Panc1 (cell line): ENCODE measurements around the gene CBX7. TPM values are rescaled to one million over a fixed set of nuclear protein-coding genes. Genes with fewer than 3 reads are reported as not detected.

Experiments used
- ATAC-seq: fragments of 200-7000 bp; cut with Tn5 transposase; 2 replicates; pipeline ENCODE4 v1.9.1; 2020; ENCODE audit warnings: mild to moderate bottlenecking, moderate library complexity
- BruUV-seq: library from RNA; stranded (reverse); fragments of 400-500 nt; replicated peaks from 2 replicates; lab custom pipeline; 2021; lab: Mats Ljungman, UMichigan
- CTCF ChIA-PET: fragments of 300-600 bp; sonication (Branson Sonifier 250); formaldehyde crosslinking; loops from one replicate; lab custom pipeline; 2022; ENCODE audit warnings: antibody characterized with exemption; lab: Charles Lee
- POLR2A ChIA-PET: fragments of 300-600 bp; sonication (Branson Sonifier 250); formaldehyde crosslinking; loops from one replicate; lab custom pipeline; 2022; ENCODE audit warnings: antibody characterized with exemption; lab: Charles Lee
- DNase-seq: peaks from one replicate; pipeline ENCODE4 v3.0.0-alpha.2; 2010; ENCODE audit warnings: low read depth, low spot score
- H3K27ac ChIP-seq: 2 replicates; pipeline ENCODE4 v1.5.1; 2011; ENCODE audit warnings: mild to moderate bottlenecking, low read length, inconsistent platforms
- H3K27me3 ChIP-seq: fragments of 200-500 bp; sonication (Bioruptor generic); 2 replicates; pipeline ENCODE4 v1.6.0; 2014; ENCODE audit warnings: low read length, inconsistent platforms; ENCODE audit not compliant: control insufficient read depth, insufficient read depth
- H3K36me3 ChIP-seq: fragments of 200-500 bp; sonication (Bioruptor generic); 2 replicates; pipeline ENCODE4 v1.5.1; 2014; ENCODE audit warnings: inconsistent platforms, mild to moderate bottlenecking, low read length, moderate library complexity; ENCODE audit not compliant: control insufficient read depth, insufficient read depth
- H3K4me1 ChIP-seq: 2 replicates; pipeline ENCODE4 v1.5.1; 2011; ENCODE audit warnings: inconsistent platforms, mild to moderate bottlenecking, low read length, moderate library complexity; ENCODE audit not compliant: control insufficient read depth, insufficient read depth
- H3K4me3 ChIP-seq, 2 experiments: 2 replicates each; pipeline ENCODE4 v1.5.1; 2011 to 2012; ENCODE audit warnings: low read depth in 2 of 2, low read length in 2 of 2, mild to moderate bottlenecking in 2 of 2, inconsistent platforms in 1 of 2, moderate library complexity in 1 of 2
- H3K9me3 ChIP-seq: fragments of 200-500 bp; sonication (Bioruptor generic); 2 replicates; pipeline ENCODE4 v1.5.1; 2014; ENCODE audit warnings: low read depth, mild to moderate bottlenecking, inconsistent platforms, low read length, moderate library complexity; ENCODE audit not compliant: control insufficient read depth, insufficient read depth
- POLR2AphosphoS5 ChIP-seq: IDR thresholded peaks from 2 replicates; pipeline ENCODE4 v1.6.1; 2012; ENCODE audit warnings: mild to moderate bottlenecking, low read depth, low read length, moderate library complexity
- SIN3A ChIP-seq: IDR thresholded peaks from 2 replicates; pipeline ENCODE4 v1.6.1; 2012; ENCODE audit warnings: low read depth, mild to moderate bottlenecking, low read length, moderate library complexity, borderline replicate concordance; ENCODE audit not compliant: insufficient read depth
- TCF7L2 ChIP-seq: IDR thresholded peaks from 2 replicates; pipeline ENCODE4 v1.6.1; 2011; ENCODE audit warnings: mild to moderate bottlenecking, low read depth, low read length, inconsistent platforms
- in situ Hi-C: cut with HindIII; loops from 2 replicates; pipeline ENCODE4 v1.10.0; 2016; ENCODE audit warnings: low sequenced_read_pairs, low pct_unique_long_range_greater_than_20kb
- intact Hi-C: fragments of 100-400 bp; cut with micrococcal nuclease; formaldehyde crosslinking; loops from one replicate; pipeline ENCODE4 v1.10.0; 2022; ENCODE audit not compliant: unreplicated experiment
- total RNA-seq: library from RNA; stranded (reverse); gene quantifications from one replicate; pipeline ENCODE4 v1.2.1, GENCODE V29; 2021; ENCODE audit not compliant: unreplicated experiment
- TF ChIP-seq, protein P1 (sequence below): fragments of 450-650 bp; IDR thresholded peaks from 2 replicates; pipeline ENCODE4 v1.5.1; 2017; ENCODE audit warnings: mild to moderate bottlenecking
- TF ChIP-seq, protein P2 (sequence below), 2 experiments: IDR thresholded peaks; 2 replicates each; pipeline ENCODE4 v1.6.1; 2011 to 2012; ENCODE audit warnings: low read depth in 2 of 2, control low read depth in 1 of 2, low read length in 1 of 2, mild to moderate bottlenecking in 1 of 2, moderate library complexity in 1 of 2; ENCODE audit not compliant: insufficient read depth in 1 of 2

The CBX7 gene
- total RNA-seq, 1 experiment from 2014 or later = 14.5 TPM

- ATAC-seq (no peak), DNase-seq (no peak)
- ChIA-PET CTCF (no interaction called here), POLR2A (no interaction called here)
- intact Hi-C loops = no loop called here
- no peaks in the 10 kb centered on the region for H3K36me3 ChIP-seq
- TF ChIP-seq, protein P1, sequence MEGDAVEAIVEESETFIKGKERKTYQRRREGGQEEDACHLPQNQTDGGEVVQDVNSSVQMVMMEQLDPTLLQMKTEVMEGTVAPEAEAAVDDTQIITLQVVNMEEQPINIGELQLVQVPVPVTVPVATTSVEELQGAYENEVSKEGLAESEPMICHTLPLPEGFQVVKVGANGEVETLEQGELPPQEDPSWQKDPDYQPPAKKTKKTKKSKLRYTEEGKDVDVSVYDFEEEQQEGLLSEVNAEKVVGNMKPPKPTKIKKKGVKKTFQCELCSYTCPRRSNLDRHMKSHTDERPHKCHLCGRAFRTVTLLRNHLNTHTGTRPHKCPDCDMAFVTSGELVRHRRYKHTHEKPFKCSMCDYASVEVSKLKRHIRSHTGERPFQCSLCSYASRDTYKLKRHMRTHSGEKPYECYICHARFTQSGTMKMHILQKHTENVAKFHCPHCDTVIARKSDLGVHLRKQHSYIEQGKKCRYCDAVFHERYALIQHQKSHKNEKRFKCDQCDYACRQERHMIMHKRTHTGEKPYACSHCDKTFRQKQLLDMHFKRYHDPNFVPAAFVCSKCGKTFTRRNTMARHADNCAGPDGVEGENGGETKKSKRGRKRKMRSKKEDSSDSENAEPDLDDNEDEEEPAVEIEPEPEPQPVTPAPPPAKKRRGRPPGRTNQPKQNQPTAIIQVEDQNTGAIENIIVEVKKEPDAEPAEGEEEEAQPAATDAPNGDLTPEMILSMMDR = no peak
- no peak for TF ChIP-seq TCF7L2
- TF ChIP-seq, protein P2, sequence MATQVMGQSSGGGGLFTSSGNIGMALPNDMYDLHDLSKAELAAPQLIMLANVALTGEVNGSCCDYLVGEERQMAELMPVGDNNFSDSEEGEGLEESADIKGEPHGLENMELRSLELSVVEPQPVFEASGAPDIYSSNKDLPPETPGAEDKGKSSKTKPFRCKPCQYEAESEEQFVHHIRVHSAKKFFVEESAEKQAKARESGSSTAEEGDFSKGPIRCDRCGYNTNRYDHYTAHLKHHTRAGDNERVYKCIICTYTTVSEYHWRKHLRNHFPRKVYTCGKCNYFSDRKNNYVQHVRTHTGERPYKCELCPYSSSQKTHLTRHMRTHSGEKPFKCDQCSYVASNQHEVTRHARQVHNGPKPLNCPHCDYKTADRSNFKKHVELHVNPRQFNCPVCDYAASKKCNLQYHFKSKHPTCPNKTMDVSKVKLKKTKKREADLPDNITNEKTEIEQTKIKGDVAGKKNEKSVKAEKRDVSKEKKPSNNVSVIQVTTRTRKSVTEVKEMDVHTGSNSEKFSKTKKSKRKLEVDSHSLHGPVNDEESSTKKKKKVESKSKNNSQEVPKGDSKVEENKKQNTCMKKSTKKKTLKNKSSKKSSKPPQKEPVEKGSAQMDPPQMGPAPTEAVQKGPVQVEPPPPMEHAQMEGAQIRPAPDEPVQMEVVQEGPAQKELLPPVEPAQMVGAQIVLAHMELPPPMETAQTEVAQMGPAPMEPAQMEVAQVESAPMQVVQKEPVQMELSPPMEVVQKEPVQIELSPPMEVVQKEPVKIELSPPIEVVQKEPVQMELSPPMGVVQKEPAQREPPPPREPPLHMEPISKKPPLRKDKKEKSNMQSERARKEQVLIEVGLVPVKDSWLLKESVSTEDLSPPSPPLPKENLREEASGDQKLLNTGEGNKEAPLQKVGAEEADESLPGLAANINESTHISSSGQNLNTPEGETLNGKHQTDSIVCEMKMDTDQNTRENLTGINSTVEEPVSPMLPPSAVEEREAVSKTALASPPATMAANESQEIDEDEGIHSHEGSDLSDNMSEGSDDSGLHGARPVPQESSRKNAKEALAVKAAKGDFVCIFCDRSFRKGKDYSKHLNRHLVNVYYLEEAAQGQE (IDR thresholded peaks at IDR 0.05; ENCODE audit: insufficient read depth in 1 of 2, low read depth in 2 of 2, low read length in 1 of 2) = no peak
- TF ChIP-seq POLR2AphosphoS5 = no peak
- no peak for TF ChIP-seq SIN3A
- peaks cover 7% of the 10 kb centered on the region; the same call in 1 of the 2 replicates for H3K4me1 ChIP-seq
- BruUV-seq = no TSS peak
- in situ Hi-C loops = no loop called here
- H3K9me3 ChIP-seq = no peaks in the 10 kb centered on the region
- H3K4me3 ChIP-seq = no peak overlapping the region
- H3K27me3 ChIP-seq = no peaks in the 10 kb centered on the region
- no peak overlapping the region for H3K27ac ChIP-seq
These were observed 19.5 kb downstream of the CBX7 start for GRCh38 chr22:39132871-39133524.

DNA sequence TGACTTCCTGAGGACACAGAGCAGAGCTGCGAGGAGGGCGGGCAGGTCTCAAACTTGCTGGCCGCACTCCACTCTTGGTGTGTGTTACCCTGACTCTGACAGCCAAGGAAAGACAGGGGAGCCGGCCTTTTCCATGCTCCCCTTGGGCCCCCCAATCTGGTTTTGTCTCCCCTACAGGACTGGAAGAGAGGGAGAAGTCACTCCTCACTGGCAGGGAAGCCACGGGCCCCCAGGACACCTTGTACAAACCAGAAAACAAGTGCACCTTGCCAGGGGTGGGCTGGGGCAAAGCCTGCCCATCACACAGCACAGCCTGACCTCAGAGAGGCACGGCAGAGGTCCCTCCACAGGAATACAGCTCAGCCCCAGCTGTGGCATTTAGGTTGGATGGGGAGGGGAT is 20.2 kb downstream of the CBX7 start:
- no TSS peak for BruUV-seq
- H3K4me1 ChIP-seq = peaks cover 7% of the 10 kb centered on the region; the same call in 1 of the 2 replicates
- H3K27ac ChIP-seq = no peak overlapping the region
- no peaks in the 10 kb centered on the region for H3K36me3 ChIP-seq
- H3K9me3 ChIP-seq = no peaks in the 10 kb centered on the region
- in situ Hi-C loops (no loop called here), intact Hi-C loops (no loop called here)
- POLR2A ChIA-PET = no interaction called here
- no peaks in the 10 kb centered on the region for H3K27me3 ChIP-seq
- CTCF ChIA-PET = no interaction called here
- no peak overlapping the region for H3K4me3 ChIP-seq
- DNase-seq (no peak), ATAC-seq (no peak)
- TF ChIP-seq, protein P1 = no peak
- no peak for TF ChIP-seq SIN3A
- TF ChIP-seq, protein P2 (IDR thresholded peaks at IDR 0.05; ENCODE audit: insufficient read depth in 1 of 2, low read depth in 2 of 2, low read length in 1 of 2) = no peak
- no peak for TF ChIP-seq TCF7L2
- TF ChIP-seq POLR2AphosphoS5 = no peak
